Nephron progenitor cell (in vitro differentiated cells): ENCODE measurements around the gene HPN.

Experiments used
- DNase-seq: peaks from one replicate; pipeline ENCODE4 v3.0.0; 2021
- H3K27ac Mint-ChIP-seq: 2 replicates; pipeline ENCODE4 v1.8.0; 2021; ENCODE audit warnings: mild to moderate bottlenecking, moderate library complexity, mixed read lengths
- H3K27me3 Mint-ChIP-seq: 2 replicates; pipeline ENCODE4 v1.8.0; 2021; ENCODE audit warnings: mild to moderate bottlenecking, low read depth, mixed read lengths; ENCODE audit not compliant: poor library complexity
- H3K36me3 Mint-ChIP-seq: 2 replicates; pipeline ENCODE4 v1.8.0; 2021; ENCODE audit warnings: low read depth, mixed read lengths
- H3K4me1 Mint-ChIP-seq: 2 replicates; pipeline ENCODE4 v1.8.0; 2021; ENCODE audit warnings: mixed read lengths
- H3K4me3 Mint-ChIP-seq: 2 replicates; pipeline ENCODE4 v1.8.0; 2021; ENCODE audit warnings: mild to moderate bottlenecking, moderate library complexity, mixed read lengths
- H3K9me3 Mint-ChIP-seq: 2 replicates; pipeline ENCODE4 v1.8.0; 2021; ENCODE audit warnings: mild to moderate bottlenecking, moderate library complexity, mixed read lengths
- TF ChIP-seq, protein P1 (sequence below): fragments of 200-600 bp; sonication (generic); IDR thresholded peaks from 2 replicates; pipeline ENCODE4 v1.5.0; 2021; ENCODE audit warnings: antibody characterized with exemption

The HPN gene

GRCh38 chr19:35105047-35105410 is 63.5 kb downstream of the HPN start:
- no peak overlapping the region for H3K4me3 Mint-ChIP-seq
- no peaks in the 10 kb centered on the region for H3K36me3 Mint-ChIP-seq
- DNase-seq: no peak
- TF ChIP-seq, protein P1, sequence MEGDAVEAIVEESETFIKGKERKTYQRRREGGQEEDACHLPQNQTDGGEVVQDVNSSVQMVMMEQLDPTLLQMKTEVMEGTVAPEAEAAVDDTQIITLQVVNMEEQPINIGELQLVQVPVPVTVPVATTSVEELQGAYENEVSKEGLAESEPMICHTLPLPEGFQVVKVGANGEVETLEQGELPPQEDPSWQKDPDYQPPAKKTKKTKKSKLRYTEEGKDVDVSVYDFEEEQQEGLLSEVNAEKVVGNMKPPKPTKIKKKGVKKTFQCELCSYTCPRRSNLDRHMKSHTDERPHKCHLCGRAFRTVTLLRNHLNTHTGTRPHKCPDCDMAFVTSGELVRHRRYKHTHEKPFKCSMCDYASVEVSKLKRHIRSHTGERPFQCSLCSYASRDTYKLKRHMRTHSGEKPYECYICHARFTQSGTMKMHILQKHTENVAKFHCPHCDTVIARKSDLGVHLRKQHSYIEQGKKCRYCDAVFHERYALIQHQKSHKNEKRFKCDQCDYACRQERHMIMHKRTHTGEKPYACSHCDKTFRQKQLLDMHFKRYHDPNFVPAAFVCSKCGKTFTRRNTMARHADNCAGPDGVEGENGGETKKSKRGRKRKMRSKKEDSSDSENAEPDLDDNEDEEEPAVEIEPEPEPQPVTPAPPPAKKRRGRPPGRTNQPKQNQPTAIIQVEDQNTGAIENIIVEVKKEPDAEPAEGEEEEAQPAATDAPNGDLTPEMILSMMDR: no peak
- peaks cover 14% of the 10 kb centered on the region for H3K4me1 Mint-ChIP-seq
- H3K27me3 Mint-ChIP-seq: peaks cover 13% of the 10 kb centered on the region
- H3K9me3 Mint-ChIP-seq: peaks cover 9% of the 10 kb centered on the region
- H3K27ac Mint-ChIP-seq: no peak overlapping the region

DNA sequence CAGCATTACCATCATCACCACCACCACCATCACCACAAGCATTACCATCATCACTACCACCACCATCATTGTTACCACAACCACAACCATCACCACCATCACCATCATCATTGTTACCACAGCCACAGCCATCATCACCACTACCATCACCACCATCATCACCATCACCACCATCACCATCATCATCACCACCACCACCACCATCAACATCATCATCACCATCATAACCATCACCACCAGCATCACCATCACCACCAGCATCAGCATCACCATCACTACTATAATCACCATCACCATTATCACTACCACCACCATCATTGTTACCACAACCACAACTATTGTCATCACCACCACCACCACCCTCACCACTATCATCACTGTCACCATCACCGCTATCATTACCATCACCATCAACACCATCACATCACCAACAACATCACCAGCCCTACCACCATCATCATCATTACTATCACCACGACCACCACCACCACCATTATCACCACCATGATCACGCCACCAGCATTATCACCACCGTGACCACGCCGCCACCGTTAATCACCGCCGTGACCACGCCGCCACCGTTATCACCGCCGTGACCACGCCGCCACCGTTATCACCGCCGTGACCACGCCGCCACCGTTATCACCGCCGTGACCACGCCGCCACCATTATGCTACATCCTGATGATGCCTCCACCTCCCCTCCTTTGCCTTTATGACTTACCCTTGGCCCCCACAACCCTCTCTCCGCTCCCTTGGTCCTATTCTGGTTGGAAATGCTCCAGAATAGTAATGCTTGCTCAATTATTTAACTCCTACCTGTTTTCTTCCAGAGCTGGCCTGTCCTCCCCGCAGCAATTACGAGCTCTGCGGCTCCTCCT is 64.1 kb downstream of the HPN start:
- Mint-ChIP-seq H3K27ac (no peak overlapping the region), H3K4me3 (no peak overlapping the region), H3K36me3 (no peaks in the 10 kb centered on the region), H3K27me3 (peaks cover 13% of the 10 kb centered on the region), H3K9me3 (peaks cover 9% of the 10 kb centered on the region), H3K4me1 (peaks cover 17% of the 10 kb centered on the region)
- no peak for DNase-seq
- TF ChIP-seq, protein P1: no peak

DNA sequence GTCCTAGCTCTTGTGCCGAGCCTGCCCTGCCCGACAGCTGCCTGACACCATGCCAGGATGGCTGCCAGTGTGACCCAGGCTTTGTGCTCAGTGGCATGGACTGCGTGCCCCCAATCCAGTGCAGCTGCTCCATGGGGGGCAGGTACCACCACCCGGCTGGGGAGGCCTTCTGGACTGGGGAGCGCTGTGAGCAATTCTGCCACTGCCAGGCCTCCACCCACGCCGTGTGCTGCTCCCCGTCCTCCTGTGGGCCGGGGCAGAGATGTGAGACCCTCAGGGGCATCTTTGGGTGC is 64.7 kb downstream of the HPN start:
- H3K27me3 Mint-ChIP-seq: peaks cover 11% of the 10 kb centered on the region

DNA sequence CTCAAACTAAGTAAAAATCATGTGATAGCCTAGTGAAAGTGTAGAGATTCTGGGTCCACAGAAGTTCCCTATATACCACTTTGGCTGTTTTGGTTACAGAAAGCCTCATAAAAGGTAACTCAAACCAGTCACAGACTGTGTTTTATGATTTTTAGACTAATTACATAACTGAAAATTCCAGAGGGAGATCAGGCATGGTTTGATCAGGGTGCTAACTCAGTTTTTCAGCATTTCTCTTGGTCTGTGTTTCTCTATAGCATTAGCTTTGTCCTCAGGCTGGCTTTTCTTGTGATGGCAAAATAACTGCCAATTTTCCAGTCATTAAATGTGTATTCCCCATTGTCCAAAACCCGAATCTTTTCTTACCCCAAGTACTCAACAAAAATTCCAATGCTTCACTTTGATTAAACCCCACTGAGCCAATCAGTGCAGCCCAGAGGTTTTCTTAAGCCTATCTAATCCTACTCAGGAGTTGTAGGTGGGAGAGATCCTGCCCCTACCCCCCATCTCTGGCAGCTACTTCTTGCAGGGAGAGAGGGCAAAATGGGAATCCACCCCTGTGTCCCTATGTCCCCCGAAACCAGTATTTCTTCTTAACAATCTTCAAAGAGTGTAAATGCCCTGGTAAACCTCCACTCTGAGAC is 65.5 kb downstream of the HPN start:
- Mint-ChIP-seq H3K27ac (no peak overlapping the region), H3K9me3 (peaks cover 9% of the 10 kb centered on the region), H3K27me3 (peaks cover 10% of the 10 kb centered on the region), H3K4me1 (peaks cover 24% of the 10 kb centered on the region), H3K36me3 (no peaks in the 10 kb centered on the region), H3K4me3 (no peak overlapping the region)
- no peak for DNase-seq
- TF ChIP-seq, protein P1: no peak

More for the DNA sequence above, 64.7 kb downstream of the HPN start:
- DNase-seq: no peak
- Mint-ChIP-seq H3K27ac (no peak overlapping the region), H3K9me3 (peaks cover 9% of the 10 kb centered on the region), H3K36me3 (no peaks in the 10 kb centered on the region), H3K4me3 (no peak overlapping the region), H3K4me1 (peaks cover 20% of the 10 kb centered on the region)
- TF ChIP-seq, protein P1: no peak

GRCh38 chr19:35107545-35107944 is 66.0 kb downstream of the HPN start:
- no peak for DNase-seq
- Mint-ChIP-seq H3K4me1 (peaks cover 27% of the 10 kb centered on the region), H3K9me3 (peaks cover 9% of the 10 kb centered on the region), H3K27ac (no peak overlapping the region), H3K36me3 (no peaks in the 10 kb centered on the region), H3K4me3 (no peak overlapping the region), H3K27me3 (peaks cover 9% of the 10 kb centered on the region)
- TF ChIP-seq, protein P1: no peak

DNA sequence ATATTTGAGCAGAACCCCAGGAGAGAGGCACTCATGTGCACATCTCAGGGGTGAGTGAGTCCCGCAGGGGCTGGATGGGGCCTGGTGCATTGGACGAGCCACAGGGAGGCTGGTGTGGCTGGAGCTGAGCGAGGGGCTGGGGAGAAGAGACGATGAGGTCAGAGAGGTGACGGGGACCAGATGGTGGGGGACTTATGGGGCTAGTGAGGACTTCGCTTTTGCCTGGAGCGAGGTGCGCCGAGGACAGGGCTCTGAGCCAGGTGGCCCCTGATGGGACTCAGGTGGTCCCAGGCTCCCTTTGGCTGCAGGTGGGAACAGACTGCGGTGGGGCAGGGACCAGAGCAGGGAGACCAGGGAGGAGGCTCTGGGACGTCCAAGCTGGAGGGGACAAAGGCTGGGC is 67.2 kb downstream of the HPN start:
- H3K9me3 Mint-ChIP-seq: peaks cover 9% of the 10 kb centered on the region
- peaks cover 4% of the 10 kb centered on the region for H3K27me3 Mint-ChIP-seq
- no peak overlapping the region for H3K27ac Mint-ChIP-seq
- no peaks in the 10 kb centered on the region for H3K36me3 Mint-ChIP-seq
- DNase-seq: no peak
- peaks cover 28% of the 10 kb centered on the region for H3K4me1 Mint-ChIP-seq
- H3K4me3 Mint-ChIP-seq: no peak overlapping the region
- TF ChIP-seq, protein P1: no peak
